ENCODE measurements around the gene NRBP1.

NRBP1 gene

DNA sequence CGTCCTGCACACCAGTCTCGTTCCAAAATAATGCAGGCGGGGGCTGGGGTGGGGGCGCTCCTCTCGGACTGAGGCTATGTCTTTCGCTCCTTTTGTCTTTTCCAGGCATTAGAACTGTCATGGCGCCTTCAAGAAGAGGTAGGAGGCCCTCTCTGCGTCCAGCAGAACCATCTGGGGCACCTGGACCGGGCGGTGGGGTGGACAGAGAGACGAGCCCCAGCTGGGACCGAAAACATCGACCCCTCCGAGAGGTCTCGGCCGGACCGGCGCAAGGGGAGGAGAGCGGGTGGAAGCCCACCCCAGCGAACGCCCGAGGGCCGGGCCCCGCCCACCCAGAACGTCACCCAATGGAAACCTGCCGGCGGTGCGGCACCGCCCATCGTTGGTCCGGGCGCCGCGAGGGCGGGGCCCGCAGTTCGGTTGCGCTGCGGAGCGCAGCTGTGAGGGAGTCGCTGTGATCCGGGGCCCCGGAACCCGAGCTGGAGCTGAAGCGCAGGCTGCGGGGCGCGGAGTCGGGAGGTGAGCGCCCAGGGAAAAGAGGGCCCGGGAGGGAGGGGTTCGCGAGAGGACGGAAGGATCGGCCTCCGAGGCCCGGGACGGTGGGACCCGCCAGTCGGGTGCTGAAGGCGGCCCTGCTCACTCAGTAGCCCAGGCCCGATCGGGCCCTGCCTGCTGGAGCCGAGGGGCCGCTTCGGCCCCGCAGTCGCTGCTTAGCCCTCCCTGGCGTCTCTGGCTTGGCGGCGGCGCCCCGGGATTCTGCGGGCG lies at the start of gene NRBP1:
Gene NRBP1, plus strand, starts transcription at position 419 of the 765 bp plus-strand sequence. CDS start 4,643 bp downstream, outside the sequence.
- DNase-seq, result peak; percentile 95 to 96

GRCh38 chr2:27378809-27379290 lies 49.6 kb upstream of the NRBP1 start:
- DNase-seq, result no peak

DNA sequence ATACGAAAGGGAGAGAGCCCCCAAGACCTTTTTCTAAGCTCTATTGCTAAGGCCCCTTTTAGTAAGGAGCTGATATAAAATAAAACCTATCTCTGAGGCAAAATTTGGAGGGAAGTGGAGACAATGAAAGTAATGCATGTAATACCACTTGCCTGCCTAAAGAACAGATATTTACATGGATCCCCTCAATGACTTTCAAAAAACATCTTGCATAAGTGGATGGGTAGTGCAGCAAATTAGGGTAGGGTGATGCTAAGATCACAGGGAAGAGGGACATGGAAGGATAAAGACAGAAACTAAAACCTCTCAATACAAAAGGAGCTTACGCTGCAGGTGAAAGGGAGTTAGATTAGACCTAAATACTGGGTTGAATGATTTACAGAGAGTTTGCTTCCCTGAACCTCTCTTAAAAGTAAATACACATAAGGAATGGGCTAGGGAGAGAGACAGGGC lies 49.0 kb upstream of the NRBP1 start:
- no peak for DNase-seq

DNA sequence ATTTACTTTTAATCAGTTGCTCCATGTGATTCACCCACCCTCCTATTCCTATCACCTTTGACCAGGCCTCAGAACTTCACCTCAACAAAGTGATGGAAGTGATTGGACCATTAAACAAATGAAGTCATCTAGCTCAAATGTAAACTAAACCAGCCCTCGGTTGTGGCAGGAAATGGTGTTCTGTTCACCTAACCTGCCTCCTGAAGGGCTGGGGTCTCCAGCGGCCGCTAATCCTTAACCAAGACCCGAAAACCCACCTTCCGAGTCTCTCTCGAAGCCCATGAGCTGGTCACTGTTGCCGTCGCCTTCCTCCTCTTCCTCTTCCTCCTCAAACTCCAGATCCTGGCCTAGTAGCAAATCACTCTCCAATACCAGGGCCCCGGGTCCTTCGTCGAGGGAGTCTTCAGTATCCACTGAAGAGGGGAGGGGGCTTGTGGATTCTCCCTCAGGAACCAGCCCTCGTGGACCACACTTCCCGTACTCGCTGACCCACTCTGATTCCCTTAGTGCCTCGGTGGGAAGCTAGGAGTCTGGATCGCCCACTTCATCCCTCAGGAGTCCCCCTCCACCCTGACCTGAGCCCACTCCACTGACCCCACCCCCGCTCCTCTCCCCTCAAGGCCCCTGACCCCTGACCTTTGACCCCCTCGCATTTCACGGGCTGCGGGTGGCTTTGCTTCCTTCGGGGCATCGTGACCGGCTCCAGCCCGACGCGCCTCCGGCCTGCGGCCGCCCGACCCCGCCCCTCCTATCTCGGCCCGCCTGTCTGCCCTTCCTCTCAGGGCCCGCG lies 48.4 kb upstream of the NRBP1 start:
- peak; percentile 55 to 61 for DNase-seq

- DNase-seq, result peak; percentile 88 to 90
Measured at GRCh38 chr2:27380626-27381545, 47.5 kb upstream of the NRBP1 start, which contains the start of gene ZNF513. Gene ZNF513 (minus strand): TSS chr2:27380734. CDS start chr2:27380526, 208 bp downstream.

GRCh38 chr2:27381577-27382181 lies 46.8 kb upstream of the NRBP1 start:
- DNase-seq, result no peak

DNA sequence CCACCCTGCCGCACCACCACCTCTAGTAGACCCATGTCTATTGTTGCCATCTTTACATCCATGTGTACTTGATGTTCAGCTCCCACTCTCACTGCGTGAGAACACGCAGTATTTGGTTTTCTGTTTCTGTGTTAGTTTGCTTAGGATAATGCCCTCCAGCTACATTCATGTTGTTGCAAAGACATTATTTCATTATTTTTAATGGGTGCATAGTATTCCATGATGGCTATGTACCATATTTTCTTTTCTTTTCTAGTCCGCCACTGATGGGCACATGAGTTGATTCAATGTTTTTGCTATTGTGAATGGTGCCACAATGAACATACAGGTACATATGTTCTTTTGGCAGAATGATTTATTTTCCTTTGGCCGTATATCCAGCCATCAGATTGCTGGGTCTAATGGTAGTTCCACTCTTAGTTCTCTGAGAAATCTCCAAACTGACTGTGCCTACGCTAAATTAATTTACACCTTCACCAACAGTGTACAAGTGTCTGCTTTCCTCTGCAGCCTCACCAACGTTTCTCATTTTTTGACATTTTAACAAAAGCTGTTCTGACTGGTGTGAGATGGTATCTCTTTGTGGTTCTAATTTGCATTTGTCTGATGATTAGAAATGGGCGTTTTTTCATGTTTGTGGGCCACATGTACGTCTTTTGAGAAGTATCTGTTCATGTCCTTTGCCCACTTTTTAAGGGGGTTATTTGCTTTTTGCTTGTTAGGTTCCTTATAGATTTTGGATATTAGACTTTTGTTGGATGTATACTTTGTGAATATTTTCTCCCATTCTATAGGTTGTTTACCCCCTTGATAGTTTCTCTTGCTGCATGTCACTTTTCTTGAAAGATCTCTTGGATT lies 37.4 kb upstream of the NRBP1 start:
- no peak for DNase-seq

- no peak for DNase-seq
Measured at GRCh38 chr2:27393225-27393624, 35.2 kb upstream of the NRBP1 start.

- no peak for DNase-seq
Measured at GRCh38 chr2:27398962-27399361, 29.5 kb upstream of the NRBP1 start.

- DNase-seq, result no peak
Measured at GRCh38 chr2:27400348-27401135, 27.9 kb upstream of the NRBP1 start.

- DNase-seq, result no peak
Measured at GRCh38 chr2:27407798-27408491, 20.5 kb upstream of the NRBP1 start.

DNA sequence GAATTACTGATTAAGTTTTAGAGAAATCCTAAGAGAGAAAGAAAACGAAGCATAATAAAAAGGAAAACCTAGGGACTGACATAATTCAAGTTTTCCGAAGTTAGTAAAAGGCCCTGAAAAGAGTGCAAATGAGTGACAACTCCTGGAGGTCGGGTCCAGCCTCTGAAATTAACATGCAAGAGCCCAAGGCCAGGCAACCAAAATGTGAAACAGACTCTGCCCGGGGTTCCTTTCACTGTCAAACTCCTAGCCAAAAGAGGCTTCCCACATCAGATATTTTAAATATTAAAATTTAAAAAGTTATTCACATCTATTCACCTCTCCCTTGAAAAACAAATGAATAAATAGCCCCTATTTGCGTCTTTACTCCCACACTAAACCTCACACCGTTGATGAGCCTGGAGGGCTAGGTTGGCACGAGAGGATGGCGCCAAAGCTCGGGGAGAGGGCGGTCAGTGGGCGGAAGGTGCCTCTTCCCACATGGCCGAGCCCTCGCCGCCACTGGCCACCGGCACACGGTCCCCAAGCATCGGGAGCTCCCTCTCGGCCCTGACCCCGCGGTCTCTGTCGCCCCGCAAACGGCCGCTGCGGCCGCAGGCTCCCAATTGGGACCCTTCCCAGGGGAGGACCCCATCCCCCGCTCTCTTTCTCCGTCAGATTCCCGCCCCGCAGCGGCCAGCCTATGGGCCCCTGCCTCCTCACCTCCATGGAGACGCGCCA lies 19.7 kb upstream of the NRBP1 start:
- peak; percentile 37 to 41 for DNase-seq

GRCh38 chr2:27409321-27410073 lies 18.9 kb upstream of the NRBP1 start, which contains the start of gene PPM1G:
Gene PPM1G (minus strand): TSS chr2:27409591. CDS start chr2:27409422, 169 bp downstream.
- peak; percentile 97 to 99 for DNase-seq

GRCh38 chr2:27412419-27413152 lies 15.8 kb upstream of the NRBP1 start:
- no peak for DNase-seq

- DNase-seq, result no peak
Measured at GRCh38 chr2:27416151-27416550, 12.3 kb upstream of the NRBP1 start.

GRCh38 chr2:27420996-27421395 lies 7.4 kb upstream of the NRBP1 start:
- DNase-seq, result no peak

- DNase-seq, result no peak
Measured at GRCh38 chr2:27421660-27422250, 6.7 kb upstream of the NRBP1 start.

Data from stimulated activated CD4-positive, alpha-beta T cell treated with anti-CD3 and anti-CD28 coated beads, Interleukin-2, amount 100 ng/mL, for 24 hours (primary cell).